ENCODE data around the gene ZNF318.

DNA sequence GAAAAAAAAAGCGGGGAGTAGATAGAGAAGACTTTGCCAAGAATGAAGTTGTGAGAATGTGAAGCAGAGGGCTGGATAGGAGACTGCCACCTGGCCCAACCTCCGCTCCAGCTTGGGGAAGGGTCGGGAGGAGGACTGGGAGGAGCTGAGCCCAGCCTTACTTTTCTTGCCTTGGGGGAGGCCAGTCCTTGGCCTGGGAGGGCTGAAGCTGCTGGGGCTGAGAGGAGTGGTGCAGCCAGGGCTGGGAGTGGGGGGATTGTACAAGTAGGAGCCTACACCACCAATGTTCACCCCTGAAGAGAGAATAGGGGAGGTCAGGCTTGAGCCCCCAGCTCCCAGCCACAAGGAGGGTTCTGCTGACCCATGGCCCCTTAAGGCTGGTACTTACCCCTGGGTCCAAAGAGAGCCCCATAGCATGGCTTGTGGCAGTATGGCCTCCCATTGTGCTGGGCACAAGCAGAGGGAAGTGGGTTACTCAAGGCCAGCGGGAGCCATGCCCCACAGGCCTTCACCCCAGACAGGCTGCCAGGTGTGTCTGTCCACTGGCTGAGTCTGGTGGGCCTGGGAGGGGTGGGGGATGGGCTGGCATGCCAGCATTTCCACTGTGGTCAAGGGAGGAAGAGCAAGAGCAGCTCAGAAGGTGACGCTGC, 61.9 kb downstream of the ZNF318 start:
- no peak for TF ChIP-seq POLR2AphosphoS5 (IDR thresholded peaks at IDR 0.05; ENCODE audit: low read depth, low read length)
- no peak for TF ChIP-seq POLR2A (IDR thresholded peaks at IDR 0.05; ENCODE audit: low read depth, low read length)
- TF ChIP-seq POU2F2 (IDR thresholded peaks at IDR 0.05; ENCODE audit: low read depth, low read length): no peak
- TF ChIP-seq TAF1 (IDR thresholded peaks at IDR 0.05; ENCODE audit: low read depth, low read length): no peak
